HFFc6 (cell line): ENCODE results near the gene EPHB3. TPM values are rescaled to one million over a fixed set of nuclear protein-coding genes. Genes with fewer than 3 reads are reported as not detected.

ENCODE experiments used
- DNase-seq: peaks from one replicate; pipeline ENCODE4 v3.0.0-alpha.2; 2018
- H3K27ac Mint-ChIP-seq: 2 replicates; pipeline ENCODE4 v1.8.0; 2020; ENCODE audit warnings: mild to moderate bottlenecking, mixed read lengths
- H3K27me3 Mint-ChIP-seq: 2 replicates; pipeline ENCODE4 v1.8.0; 2021; ENCODE audit warnings: mild to moderate bottlenecking, moderate library complexity, mixed read lengths; ENCODE audit not compliant: insufficient read depth
- H3K36me3 Mint-ChIP-seq: 2 replicates; pipeline ENCODE4 v1.8.0; 2021; ENCODE audit warnings: low read depth, mixed read lengths
- H3K4me1 Mint-ChIP-seq: 2 replicates; pipeline ENCODE4 v1.8.0; 2020; ENCODE audit warnings: low read depth, mixed read lengths
- H3K4me3 Mint-ChIP-seq: 2 replicates; pipeline ENCODE4 v1.8.0; 2020; ENCODE audit warnings: mild to moderate bottlenecking, moderate library complexity, mixed read lengths
- H3K9me3 Mint-ChIP-seq: 2 replicates; pipeline ENCODE4 v1.8.0; 2020; ENCODE audit warnings: mild to moderate bottlenecking, mixed read lengths
- CTCF ChIP-seq: fragments of 200-600 bp; sonication (generic); IDR thresholded peaks from 2 replicates; pipeline ENCODE4 v1.5.0; 2021; ENCODE audit warnings: antibody characterized with exemption, mild to moderate bottlenecking
- total RNA-seq, 6 experiments: library from RNA; stranded (reverse); fragmentation: NEBNext Ultra II Directional; extraction: Animal tissue kit (Norgen Biotek cat#: 25700); gene quantifications; 2 replicates in 1 of 6; 3 replicates in 5 of 6; pipeline ENCODE4 v1.2.3, GENCODE V29; 2021

EPHB3 gene
- total RNA-seq, 6 experiments from 2014 or later, result 3.0 to 6.6 (median 3.6) TPM

- H3K9me3 Mint-ChIP-seq, result no peaks in the 10 kb centered on the region
These were observed 42.5 kb downstream of the EPHB3 start for GRCh38 chr3:184604039-184604601.

GRCh38 chr3:184604615-184605290, 43.2 kb downstream of the EPHB3 start:
- H3K27ac Mint-ChIP-seq, result no peak overlapping the region
- TF ChIP-seq CTCF, result no peak
- H3K36me3 Mint-ChIP-seq, result no peaks in the 10 kb centered on the region
- H3K4me1 Mint-ChIP-seq, result peaks cover 18% of the 10 kb centered on the region
- peaks cover 43% of the 10 kb centered on the region for H3K27me3 Mint-ChIP-seq
- H3K9me3 Mint-ChIP-seq, result no peaks in the 10 kb centered on the region
- H3K4me3 Mint-ChIP-seq, result no peak overlapping the region
- no peak for DNase-seq

More at GRCh38 chr3:184604039-184604601, 42.5 kb downstream of the EPHB3 start:
- H3K4me3 Mint-ChIP-seq, result no peak overlapping the region
- TF ChIP-seq CTCF, result no peak
- H3K27ac Mint-ChIP-seq, result no peak overlapping the region
- DNase-seq, result no peak
- H3K27me3 Mint-ChIP-seq, result peaks cover 46% of the 10 kb centered on the region
- peaks cover 18% of the 10 kb centered on the region for H3K4me1 Mint-ChIP-seq
- no peaks in the 10 kb centered on the region for H3K36me3 Mint-ChIP-seq

- Mint-ChIP-seq H3K4me3 (no peak overlapping the region), H3K36me3 (no peaks in the 10 kb centered on the region), H3K27me3 (peaks cover 25% of the 10 kb centered on the region), H3K4me1 (peaks cover 18% of the 10 kb centered on the region), H3K9me3 (no peaks in the 10 kb centered on the region), H3K27ac (no peak overlapping the region)
- TF ChIP-seq CTCF, result no peak
- peak; percentile 13 for DNase-seq
These were observed 46.6 kb downstream of the EPHB3 start for GRCh38 chr3:184608209-184608608.

GRCh38 chr3:184609476-184610244, 48.1 kb downstream of the EPHB3 start:
- peaks cover 18% of the 10 kb centered on the region for H3K4me1 Mint-ChIP-seq
- no peak overlapping the region for H3K4me3 Mint-ChIP-seq
- TF ChIP-seq CTCF, result no peak
- H3K27ac Mint-ChIP-seq, result no peak overlapping the region
- peaks cover 17% of the 10 kb centered on the region for H3K27me3 Mint-ChIP-seq
- no peaks in the 10 kb centered on the region for H3K9me3 Mint-ChIP-seq
- no peak for DNase-seq
- no peaks in the 10 kb centered on the region for H3K36me3 Mint-ChIP-seq

- Mint-ChIP-seq H3K9me3 (no peaks in the 10 kb centered on the region), H3K4me3 (no peak overlapping the region), H3K36me3 (no peaks in the 10 kb centered on the region), H3K4me1 (peaks cover 18% of the 10 kb centered on the region), H3K27ac (no peak overlapping the region), H3K27me3 (peaks cover 11% of the 10 kb centered on the region)
- no peak for TF ChIP-seq CTCF
- no peak for DNase-seq
These were observed 48.8 kb downstream of the EPHB3 start for GRCh38 chr3:184610245-184610871.
